Measurements from ENCODE around the gene GAB2.

Gene GAB2

GRCh38 chr11:78426845-78427244 is 9.2 kb upstream of the GAB2 start:
- no peak for DNase-seq

DNA sequence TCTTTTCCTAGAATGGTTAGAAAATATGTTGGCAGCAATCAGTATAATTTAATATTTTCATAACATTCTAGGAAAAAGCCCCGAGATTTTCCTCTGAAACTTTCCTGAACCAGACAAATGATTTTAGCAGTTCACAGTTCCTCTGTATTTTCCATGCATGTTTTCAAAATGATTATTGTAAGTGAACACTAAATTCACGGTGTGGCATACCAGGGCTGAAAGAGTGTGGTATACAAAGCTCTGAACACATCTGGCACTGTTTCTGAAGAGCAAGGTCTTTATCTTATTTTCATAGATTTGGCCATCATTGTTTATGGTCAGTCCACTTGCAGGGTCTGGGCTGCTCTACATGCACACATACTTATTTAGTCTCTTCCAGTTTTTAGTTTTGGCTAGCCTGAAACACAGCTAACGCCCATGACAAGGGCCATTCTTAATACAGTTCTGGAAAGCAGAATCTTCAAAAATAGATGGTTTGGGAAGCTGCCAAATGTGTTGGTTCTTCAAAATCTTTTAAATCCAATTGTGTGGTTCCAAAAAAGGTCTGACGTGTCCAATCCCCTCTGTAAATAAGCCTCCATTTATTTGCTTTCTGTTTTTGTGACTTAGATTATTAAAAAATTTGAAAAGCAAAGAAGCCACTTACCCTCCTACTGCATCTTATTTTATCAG is 7.9 kb upstream of the GAB2 start:
- no peak for DNase-seq

- no peak for DNase-seq
Measured at GRCh38 chr11:78424334-78425270, 7.0 kb upstream of the GAB2 start.

- no peak for DNase-seq
Measured at GRCh38 chr11:78423241-78423640, 5.6 kb upstream of the GAB2 start.

DNA sequence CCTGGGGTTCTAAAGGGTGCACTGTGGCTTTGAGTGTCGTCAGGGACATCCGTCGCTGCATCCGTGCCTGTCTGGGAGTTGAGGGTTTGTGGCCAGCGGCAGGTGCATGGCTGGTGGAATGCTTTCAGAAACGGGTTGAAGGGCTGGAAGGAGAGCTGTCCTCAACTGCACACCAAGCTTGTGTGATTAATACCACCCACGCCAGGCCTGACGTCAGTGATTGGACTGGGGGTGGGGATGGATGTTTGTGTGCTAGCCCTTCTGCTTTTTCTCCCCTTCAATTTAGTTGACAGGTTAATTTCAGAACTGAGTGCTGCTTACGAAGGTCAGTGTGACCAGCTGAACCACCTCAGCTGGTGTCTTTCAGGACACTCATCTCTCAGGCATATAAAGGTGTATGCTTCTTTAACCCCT is 3.2 kb upstream of the GAB2 start:
- peak; percentile 58 for DNase-seq

DNA sequence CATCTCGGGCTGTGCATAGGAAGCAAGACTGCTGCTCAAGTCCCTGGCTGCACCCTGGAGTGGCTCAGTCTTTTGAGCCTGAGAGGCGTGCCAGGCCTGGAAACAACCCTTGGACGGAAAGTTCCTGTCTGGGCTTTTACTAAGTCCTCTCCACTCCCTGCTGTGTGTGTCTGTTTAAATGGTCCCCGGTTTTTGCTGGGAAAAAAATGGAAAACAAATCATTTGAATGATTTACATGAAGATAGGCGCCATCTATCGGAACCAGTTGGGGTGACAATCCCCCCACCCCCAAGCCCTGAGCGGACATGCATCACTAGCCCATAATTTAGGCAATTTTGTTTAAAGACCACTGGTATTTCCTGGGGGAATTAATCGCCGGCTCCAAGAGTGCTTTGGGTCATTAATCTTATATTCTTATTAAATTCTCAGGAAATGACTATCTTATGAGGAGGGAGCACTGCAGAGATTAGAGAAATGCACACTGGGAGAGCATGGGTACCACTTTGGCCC is 2.7 kb upstream of the GAB2 start:
- peak; percentile 44 for DNase-seq

- no peak for DNase-seq
Measured at GRCh38 chr11:78419327-78419726, 1.7 kb upstream of the GAB2 start.

DNA sequence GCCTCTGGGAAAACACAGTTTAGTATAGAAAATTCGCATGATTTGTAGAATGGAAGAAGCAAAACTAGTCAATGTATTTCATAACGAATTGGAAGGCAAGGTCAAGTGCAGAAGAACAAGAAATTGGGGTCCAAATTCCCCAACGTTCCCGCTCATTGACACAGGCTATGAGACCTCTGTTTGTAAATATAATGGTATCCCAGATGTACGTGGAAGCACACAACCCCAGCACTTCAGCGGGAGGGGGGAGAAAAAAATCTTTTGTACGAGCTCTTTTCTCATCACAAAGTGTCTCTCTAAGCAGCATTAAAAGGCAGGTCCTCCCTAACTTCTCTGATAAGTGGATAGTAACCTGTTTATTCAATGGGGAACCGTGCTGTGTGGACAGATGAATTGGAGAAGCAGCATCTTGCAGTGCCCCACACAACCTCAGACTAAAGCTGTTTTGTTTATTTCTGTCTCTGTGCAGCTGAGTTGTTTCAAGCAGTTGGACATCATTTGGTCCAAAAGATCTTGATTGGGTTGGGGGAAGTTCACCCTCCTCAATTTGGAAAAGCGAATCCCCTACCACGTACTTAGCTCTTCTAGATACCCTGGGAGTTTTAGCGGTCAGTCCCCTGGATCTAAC is 1.1 kb upstream of the GAB2 start:
- DNase-seq = no peak

GRCh38 chr11:78417888-78418583 is 416 bp upstream of the GAB2 start:
- peak; percentile 69 for DNase-seq

DNA sequence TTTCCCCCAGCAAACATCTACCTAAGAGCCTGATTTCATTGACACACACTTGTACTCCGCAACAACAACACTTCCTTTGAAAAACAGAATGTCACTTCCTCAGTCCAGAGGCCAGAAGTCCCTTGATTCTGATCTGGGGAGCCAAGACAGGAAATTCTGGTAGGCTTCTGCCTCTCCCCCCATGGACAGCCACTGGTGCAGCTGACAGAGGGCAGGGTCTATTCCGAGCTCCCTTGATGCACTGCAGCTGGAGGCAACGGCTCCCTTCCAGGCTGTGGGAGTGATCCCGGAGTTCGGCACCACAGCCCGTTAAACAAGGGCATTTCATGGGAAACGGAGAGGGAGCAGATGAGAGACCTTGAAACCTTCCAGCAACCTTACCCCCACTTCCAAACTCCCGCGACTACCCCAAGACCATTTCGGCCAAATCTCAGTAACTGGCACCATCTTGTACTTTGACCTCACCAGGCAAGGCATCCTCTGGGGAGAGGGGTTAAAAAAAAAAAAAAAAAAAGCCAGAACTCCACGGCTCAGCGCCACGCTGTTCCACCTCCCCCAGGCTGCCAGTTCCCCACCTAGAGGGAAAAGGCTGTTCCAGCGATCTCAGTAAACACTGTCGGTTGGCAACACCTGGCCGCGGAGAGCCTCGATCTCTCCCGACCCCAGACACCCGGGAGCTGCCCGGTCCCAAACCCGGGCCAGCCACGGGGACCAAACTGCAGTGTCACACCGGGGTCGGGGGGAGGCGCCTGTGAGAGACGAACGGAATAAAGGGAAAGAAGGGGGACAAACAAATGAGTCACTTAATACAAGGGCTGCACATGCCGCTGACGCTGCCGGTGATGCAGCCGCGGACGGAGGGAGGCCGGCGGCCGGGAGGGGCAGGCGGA is 1.1 kb downstream of the GAB2 start:
- DNase-seq = peak; percentile 77

GRCh38 chr11:78415338-78415737 is 2.3 kb downstream of the GAB2 start:
- no peak for DNase-seq

GRCh38 chr11:78414321-78415051 is 3.1 kb downstream of the GAB2 start:
- DNase-seq = no peak

GRCh38 chr11:78408619-78409018 is 9.0 kb downstream of the GAB2 start:
- DNase-seq = no peak

DNA sequence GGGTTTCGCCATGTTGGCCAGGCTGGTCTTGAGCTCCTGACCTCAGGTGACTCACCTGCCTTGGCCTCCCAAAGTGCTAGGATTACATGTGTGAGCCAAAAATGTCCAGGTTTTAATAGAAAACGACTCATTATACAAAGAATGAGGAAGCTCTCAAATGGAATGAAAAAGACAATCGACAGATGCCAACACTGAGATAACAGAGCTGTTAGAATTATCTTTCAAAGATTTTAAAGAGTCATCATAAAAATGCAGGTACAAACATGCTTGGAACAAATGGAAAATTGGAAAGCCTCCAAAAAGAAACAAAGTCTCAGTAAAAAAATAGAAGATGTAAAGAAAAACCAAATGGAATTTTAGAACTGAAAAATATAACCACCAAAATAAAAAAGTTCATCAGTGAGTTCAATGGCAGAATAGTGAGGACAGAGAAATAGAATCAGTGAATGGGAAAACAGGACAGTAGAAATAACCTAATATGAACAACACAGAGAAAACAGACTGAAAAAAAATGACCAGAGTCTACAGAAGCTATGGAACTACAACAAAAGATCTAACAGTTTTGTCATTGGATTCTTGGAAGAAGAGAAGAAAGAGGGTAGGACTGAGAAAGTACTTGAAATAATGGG is 10.9 kb downstream of the GAB2 start:
- DNase-seq = no peak

DNA sequence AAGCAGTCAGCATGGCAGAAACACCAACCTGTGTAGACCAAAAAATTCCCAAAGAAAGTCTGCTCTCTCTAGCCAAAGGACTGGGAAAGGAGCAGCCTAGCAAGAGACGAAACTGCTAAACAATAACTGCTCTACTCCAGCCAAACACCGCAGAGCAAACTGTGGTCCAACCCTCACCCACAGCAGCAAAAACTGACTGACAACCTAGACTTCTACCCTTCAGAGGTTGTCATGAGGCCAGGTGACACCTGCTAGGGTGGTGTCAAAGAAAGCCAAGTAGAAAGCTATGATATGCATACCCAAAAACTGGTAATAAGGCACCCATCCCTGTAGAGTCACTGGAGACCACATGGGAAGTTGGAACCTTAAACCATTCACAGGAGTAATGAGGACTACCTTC is 11.8 kb downstream of the GAB2 start:
- no peak for DNase-seq

DNA sequence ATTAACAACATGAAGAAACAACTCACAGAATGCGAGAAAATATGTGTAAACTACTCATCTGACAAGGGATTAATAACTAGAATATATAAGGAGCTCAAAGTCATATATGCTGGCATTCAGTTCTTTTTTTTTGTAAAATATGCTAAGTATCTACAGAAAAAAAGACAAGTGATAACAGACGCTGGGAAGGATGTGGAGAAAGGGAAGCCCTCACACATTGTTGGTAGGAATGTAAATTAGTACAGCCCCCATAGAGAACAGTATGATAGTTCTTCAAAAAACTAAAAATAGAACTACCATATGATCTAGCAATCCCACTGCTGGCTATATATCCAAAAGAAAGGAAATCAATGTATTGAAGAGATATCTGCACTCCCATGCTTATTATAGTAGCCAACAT is 13.8 kb downstream of the GAB2 start:
- no peak for DNase-seq

GRCh38 chr11:78402847-78403246 is 14.8 kb downstream of the GAB2 start:
- DNase-seq = no peak

GRCh38 chr11:78400702-78401101 is 16.9 kb downstream of the GAB2 start:
- no peak for DNase-seq

GRCh38 chr11:78400116-78400515 is 17.5 kb downstream of the GAB2 start:
- DNase-seq = no peak

- no peak for DNase-seq
Measured at GRCh38 chr11:78399136-78399535, 18.5 kb downstream of the GAB2 start.

DNA sequence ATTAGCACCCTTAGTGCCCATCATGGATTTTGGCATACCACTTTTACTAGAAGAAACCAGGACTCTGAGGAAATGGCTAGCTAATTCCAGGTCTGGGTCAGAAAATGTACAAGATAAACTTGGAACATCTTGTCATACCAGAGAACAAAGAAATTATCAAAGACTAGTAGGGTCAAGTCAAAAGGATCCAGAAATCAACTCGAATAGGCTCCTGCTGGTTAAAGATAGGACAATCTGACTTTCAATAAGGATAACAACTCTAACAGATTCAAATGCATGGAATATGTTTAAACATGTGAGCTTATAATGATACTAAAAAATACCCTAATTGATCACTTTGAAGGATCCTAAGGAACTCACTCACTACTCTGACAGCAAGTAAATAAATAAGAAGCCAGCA is 18.9 kb downstream of the GAB2 start:
- no peak for DNase-seq
